ENCODE data around the gene TP73. TPM values are rescaled to one million over a fixed set of nuclear protein-coding genes. Genes with fewer than 3 reads are reported as not detected.

Gene TP73
- 0.05 to 0.58 TPM in 2 of 3 replicates, not detected in the other for total RNA-seq
- long read RNA-seq: 0 reads

DNA sequence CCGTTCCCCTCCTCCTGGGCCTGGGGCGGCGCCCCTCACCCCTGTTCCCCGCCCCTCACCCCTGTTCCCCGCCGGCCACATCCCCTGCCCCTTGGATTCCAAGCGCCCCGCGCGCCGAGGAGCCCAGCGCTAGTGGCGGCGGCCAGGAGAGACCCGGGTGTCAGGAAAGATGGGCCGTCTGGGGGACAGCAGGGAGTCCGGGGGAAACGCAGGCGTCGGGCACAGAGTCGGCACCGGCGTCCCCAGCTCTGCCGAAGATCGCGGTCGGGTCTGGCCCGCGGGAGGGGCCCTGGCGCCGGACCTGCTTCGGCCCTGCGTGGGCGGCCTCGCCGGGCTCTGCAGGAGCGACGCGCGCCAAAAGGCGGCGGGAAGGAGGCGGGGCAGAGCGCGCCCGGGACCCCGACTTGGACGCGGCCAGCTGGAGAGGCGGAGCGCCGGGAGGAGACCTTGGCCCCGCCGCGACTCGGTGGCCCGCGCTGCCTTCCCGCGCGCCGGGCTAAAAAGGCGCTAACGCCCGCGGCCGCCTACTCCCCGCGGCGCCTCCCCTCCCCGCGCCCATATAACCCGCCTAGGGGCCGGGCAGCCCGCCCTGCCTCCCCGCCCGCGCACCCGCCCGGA lies at the start of gene TP73:
Gene TP73 (plus strand): TSS at position 587 of the 618 bp plus-strand sequence. CDS start 29,850 bp downstream, outside the sequence.
- TF ChIP-seq, protein P1, sequence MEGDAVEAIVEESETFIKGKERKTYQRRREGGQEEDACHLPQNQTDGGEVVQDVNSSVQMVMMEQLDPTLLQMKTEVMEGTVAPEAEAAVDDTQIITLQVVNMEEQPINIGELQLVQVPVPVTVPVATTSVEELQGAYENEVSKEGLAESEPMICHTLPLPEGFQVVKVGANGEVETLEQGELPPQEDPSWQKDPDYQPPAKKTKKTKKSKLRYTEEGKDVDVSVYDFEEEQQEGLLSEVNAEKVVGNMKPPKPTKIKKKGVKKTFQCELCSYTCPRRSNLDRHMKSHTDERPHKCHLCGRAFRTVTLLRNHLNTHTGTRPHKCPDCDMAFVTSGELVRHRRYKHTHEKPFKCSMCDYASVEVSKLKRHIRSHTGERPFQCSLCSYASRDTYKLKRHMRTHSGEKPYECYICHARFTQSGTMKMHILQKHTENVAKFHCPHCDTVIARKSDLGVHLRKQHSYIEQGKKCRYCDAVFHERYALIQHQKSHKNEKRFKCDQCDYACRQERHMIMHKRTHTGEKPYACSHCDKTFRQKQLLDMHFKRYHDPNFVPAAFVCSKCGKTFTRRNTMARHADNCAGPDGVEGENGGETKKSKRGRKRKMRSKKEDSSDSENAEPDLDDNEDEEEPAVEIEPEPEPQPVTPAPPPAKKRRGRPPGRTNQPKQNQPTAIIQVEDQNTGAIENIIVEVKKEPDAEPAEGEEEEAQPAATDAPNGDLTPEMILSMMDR (IDR thresholded peaks at IDR 0.05): no peak
- peak within 1 kb of the TSS; percentile 40 for H3K4me3 Mint-ChIP-seq (ENCODE audit: unreplicated experiment)
- H3K9me3 Mint-ChIP-seq (ENCODE audit: low read depth): no peaks in the 10 kb centered on the region
- peak; percentile 72 for DNase-seq (ENCODE audit: low spot score)
- peaks cover 16% of the 10 kb centered on the region for H3K4me1 Mint-ChIP-seq (ENCODE audit: low read depth)
- no peak within 1 kb of the TSS for H3K27ac Mint-ChIP-seq (ENCODE audit: unreplicated experiment)
- peaks cover 38% of the 10 kb centered on the region for H3K27me3 Mint-ChIP-seq (ENCODE audit: low read depth)
- H3K36me3 Mint-ChIP-seq (ENCODE audit: low read depth): peaks cover 2% of the 10 kb centered on the region

DNA sequence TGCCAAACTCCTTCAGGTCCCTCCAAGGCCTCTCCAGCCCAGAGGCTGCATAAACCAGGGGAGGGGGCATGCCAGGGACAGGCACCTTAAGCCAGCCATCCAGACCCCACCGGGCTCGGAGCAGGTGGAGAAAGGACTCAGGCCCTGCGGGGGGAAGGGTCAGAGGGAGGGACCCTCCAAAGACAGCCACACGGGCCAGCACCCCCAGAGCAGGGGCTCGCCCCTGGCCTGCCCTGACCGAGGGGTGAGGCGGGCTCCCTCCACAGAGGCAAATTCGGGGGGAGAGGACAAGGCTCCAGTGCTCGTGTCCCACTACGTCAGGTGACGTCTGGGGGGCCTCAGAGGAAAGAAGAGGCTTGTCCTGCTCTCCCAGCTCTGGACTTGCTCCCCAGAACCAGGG lies 49.2 kb upstream of the TP73 start:
- TF ChIP-seq, protein P1 (IDR thresholded peaks at IDR 0.05): no peak
- Mint-ChIP-seq H3K9me3 (ENCODE audit: low read depth) (no peaks in the 10 kb centered on the region), H3K4me3 (ENCODE audit: unreplicated experiment) (no peak overlapping the region), H3K27ac (ENCODE audit: unreplicated experiment) (no peak overlapping the region), H3K4me1 (ENCODE audit: low read depth) (no peaks in the 10 kb centered on the region), H3K27me3 (ENCODE audit: low read depth) (no peaks in the 10 kb centered on the region), H3K36me3 (ENCODE audit: low read depth) (no peaks in the 10 kb centered on the region)
- no peak for DNase-seq (ENCODE audit: low spot score)

DNA sequence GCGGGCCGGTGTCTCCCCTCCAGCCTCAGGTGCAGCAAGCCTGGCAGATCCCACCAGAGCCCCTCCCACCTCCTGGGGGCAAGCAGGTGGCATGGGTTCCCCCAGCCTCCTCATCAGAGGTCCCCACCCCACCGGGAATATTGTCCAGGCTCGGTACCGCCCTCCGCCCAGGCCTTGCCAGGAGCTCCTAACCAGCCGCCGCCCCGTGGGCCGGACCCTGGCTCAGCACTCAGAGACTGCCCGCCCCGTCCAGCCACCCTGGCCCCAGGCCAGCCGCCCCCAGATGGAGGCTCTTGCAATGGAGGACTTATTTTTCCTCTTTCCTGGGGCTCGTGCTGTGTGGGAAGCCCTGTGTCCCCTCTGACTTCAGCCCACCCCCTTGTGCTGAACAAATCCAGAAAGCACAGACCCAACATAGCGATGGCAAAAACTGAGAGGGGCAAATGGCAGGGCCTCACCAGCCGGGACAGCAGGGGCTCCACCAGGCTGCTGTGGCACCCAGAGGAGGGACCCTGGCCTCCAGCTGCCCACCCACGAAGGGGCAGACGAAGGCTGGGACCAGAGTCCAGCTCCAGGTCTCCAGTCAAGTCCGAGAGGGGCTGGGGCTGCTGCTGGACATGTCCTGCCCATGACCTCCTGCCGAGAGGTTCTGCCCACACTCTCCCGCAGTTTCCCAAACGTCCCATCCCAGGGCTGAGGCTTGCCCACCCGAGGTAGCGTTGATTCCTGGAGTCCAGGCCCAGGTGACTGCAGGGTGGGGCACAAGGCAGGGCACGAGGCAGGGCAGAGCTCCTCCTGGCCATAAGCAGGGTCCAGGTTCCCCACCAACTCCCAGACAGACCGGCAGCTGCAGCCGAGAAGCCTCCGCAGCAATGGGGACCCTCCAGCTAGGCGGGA lies 48.5 kb upstream of the TP73 start:
- Mint-ChIP-seq H3K27me3 (ENCODE audit: low read depth) (no peaks in the 10 kb centered on the region), H3K27ac (ENCODE audit: unreplicated experiment) (no peak overlapping the region), H3K36me3 (ENCODE audit: low read depth) (no peaks in the 10 kb centered on the region), H3K9me3 (ENCODE audit: low read depth) (no peaks in the 10 kb centered on the region), H3K4me1 (ENCODE audit: low read depth) (no peaks in the 10 kb centered on the region), H3K4me3 (ENCODE audit: unreplicated experiment) (no peak overlapping the region)
- no peak for DNase-seq (ENCODE audit: low spot score)
- TF ChIP-seq, protein P1 (IDR thresholded peaks at IDR 0.05): no peak

DNA sequence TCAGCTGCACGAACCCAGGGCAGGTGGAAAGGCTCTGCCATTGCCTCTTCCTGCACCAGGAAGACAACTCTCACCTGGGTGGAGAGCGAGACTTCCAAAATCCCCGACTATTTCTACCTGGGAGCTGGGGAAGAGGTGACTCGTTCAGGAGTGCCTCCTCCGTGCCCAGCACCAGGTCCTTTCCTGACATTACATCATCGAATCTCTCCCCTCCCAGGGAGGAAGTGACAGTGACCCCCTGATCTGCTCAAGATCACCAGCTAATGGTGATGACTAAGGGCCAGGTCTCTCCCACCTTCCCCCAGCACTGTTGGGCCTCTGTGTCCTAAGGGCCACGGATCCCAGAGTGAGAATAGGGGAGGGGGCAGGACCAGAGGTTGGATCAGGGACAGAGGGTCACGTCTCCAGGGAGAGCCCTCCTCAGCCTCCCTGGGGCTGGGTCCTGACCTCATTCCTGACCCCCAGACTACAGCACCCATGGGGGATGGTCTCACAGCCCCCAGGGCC lies 47.8 kb upstream of the TP73 start:
- TF ChIP-seq, protein P1 (IDR thresholded peaks at IDR 0.05): no peak
- Mint-ChIP-seq H3K27ac (ENCODE audit: unreplicated experiment) (no peak overlapping the region), H3K9me3 (ENCODE audit: low read depth) (no peaks in the 10 kb centered on the region), H3K4me1 (ENCODE audit: low read depth) (no peaks in the 10 kb centered on the region), H3K36me3 (ENCODE audit: low read depth) (no peaks in the 10 kb centered on the region), H3K4me3 (ENCODE audit: unreplicated experiment) (no peak overlapping the region), H3K27me3 (ENCODE audit: low read depth) (no peaks in the 10 kb centered on the region)
- no peak for DNase-seq (ENCODE audit: low spot score)
